SH-SY5Y (cell line): ENCODE results near the gene NKTR.

Experiments used
- GATA2 ChIP-seq: IDR thresholded peaks from 2 replicates; pipeline ENCODE4 v1.6.1; 2011; ENCODE audit warnings: mild to moderate bottlenecking, low read depth, low read length
- GATA3 ChIP-seq: IDR thresholded peaks from 2 replicates; pipeline ENCODE4 v1.6.1; 2011; ENCODE audit warnings: low read depth, mild to moderate bottlenecking, low read length, moderate library complexity

The NKTR gene

GRCh38 chr3:42685891-42686820, 85.7 kb downstream of the NKTR start:
- no peak for TF ChIP-seq GATA2

GRCh38 chr3:42686832-42687650, 86.6 kb downstream of the NKTR start:
- no peak for TF ChIP-seq GATA2
- TF ChIP-seq GATA3, result no peak

DNA sequence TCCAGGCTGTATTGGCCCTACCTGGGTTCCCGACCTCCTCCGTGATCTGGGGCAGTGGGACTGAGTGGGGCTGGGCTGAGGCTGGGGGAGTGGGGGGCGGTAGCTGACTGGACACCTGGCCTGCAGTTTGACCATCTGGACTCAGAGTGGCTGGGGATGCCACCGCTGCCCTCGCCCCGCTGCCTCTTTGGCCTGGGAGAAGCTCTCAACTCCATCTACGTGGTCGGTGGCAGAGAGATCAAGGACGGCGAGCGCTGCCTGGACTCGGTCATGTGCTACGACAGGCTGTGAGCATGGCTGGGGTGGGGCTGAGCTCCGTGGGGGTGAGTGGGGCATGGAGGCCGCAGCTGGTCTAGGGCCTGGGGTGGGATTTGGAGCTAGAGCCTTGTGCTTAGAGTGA, 87.5 kb downstream of the NKTR start:
- TF ChIP-seq GATA3 (no peak), GATA2 (no peak)

- TF ChIP-seq GATA3 (no peak), GATA2 (no peak)
Measured at GRCh38 chr3:42688487-42689420, 88.3 kb downstream of the NKTR start.

DNA sequence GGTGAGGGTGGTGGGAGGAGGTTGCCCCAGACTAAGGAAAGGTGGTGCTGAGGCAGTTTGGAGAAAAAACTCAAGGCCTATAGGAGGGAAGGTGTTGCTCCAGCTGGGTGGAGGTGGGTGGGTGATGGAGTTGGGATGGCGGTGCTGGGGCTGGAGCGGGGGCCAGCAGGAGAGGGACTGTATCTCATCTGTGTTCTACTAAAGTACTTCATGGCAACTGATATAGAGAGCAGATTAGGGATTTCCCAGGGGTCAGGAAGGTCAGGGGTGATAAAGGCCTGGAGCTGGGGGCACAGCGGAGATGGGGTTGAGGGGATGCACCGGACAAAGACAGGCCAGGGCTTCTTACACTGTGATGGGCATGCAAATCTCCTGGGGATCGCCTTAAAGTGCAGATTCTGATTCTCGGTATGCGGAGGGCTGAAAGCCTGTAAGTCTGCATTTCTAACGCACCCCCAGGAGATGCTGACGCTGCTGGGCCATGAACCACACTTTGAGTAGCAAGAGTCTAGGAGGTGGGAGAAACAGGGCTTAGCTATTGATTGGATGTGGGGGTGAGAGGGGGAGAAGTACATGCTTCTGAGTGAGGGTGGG, 89.0 kb downstream of the NKTR start:
- TF ChIP-seq GATA2 (no peak), GATA3 (no peak)

DNA sequence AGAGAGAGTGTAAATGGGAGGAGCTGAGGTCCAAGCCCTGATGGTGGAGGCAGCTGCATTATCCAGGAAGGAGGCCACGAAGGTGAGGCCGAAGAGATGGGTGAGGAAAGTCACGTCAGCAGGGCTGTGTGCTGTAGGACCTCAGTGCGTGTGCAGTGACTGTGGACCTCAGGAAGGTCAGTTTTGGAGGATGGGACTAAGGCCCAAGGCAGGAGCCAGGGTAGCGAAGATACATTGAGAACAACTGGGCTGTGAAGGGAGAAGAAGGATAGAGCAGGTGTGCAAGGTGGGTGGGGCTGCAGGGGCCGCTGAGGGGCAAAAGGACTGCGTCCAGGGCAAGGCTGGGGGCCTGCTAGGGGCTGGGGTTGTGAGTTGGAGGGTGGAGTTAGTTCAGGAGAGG, 89.7 kb downstream of the NKTR start:
- no peak for TF ChIP-seq GATA2
- no peak for TF ChIP-seq GATA3

GRCh38 chr3:42690766-42691680, 90.5 kb downstream of the NKTR start:
- TF ChIP-seq GATA3 (no peak), GATA2 (no peak)

DNA sequence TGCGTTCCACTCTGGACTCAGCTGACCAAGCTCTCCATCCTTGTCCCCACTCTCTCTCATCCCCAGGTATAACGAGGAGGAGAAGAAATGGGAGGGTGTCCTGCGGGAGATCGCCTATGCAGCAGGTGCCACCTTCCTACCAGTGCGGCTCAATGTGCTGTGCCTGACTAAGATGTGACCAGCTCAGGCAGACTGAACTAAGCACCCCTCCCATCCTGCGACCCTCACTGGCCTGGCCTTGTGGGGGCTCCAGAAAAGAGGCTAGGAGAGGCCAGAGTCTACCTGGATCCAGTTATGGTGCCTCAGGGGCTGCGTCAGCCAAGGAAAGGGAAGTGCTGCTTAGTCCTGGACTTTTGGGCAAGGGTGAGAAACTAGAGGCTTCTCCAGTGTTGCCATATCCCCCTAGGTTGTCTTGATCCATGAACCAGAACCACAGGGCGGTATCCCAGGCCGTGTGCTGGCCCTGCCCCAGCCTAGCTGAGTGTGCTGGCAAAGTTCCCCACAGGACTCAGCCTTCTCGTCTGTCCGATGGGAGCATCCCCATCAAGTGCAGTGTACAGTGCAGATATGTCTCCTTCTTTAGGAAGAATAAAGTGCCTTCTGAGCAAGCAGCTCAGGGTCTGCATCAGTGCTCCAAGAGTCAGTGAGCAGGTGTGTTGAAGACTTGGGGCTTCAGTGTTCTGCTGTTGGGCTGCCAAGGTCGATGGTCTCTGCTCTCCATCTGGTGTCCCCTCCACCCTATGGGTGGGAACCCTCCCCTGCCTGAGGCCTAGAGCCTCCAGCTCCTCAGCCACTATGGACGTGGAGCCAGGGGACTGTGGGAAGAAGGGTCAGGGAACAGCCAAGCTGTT, 91.6 kb downstream of the NKTR start:
- TF ChIP-seq GATA2, result no peak
- no peak for TF ChIP-seq GATA3

DNA sequence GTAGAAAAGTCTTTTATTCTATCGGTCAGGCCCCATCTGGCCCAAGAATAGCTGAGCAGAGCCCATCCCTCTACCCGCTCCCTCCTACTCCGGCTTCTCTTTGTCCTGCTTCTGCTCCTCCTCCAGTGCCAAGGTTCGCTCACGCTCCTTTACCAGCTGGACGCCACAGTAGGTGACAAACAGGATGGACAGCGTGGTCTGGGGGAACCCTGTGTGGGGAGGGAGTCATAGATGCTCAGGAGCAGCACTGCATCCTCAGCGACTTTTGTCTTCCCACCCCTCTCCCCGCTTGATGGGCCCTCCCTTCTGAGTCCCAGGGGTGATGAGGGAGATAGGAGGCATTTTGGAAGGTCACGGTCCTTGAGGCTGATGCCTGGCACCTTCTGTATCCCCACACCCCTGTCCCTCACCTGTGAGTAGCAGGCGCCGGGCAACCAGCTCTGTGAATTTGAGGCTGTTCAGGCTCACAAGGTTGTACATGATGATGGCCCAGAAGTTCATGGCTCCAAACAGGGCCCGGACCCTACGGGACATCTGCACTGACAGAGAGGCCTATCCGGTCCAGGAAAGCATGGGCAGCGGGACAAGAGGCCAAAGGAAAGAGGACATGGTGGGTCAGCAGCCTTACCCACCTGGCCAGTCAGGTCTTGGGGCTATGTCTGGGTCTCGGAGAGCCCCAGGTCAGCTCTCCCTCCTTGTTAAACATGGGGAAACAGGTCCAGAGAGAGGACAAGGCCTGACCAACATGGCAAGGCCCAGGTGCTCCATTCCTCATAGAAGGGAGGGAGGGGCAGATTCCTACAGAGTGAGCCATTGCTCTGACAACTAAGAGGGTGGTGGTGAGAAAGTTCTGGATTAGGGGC, 92.4 kb downstream of the NKTR start:
- TF ChIP-seq GATA2, result no peak
- TF ChIP-seq GATA3, result no peak

- no peak for TF ChIP-seq GATA3
- TF ChIP-seq GATA2, result no peak
Measured at GRCh38 chr3:42693530-42693930, 93.0 kb downstream of the NKTR start.

DNA sequence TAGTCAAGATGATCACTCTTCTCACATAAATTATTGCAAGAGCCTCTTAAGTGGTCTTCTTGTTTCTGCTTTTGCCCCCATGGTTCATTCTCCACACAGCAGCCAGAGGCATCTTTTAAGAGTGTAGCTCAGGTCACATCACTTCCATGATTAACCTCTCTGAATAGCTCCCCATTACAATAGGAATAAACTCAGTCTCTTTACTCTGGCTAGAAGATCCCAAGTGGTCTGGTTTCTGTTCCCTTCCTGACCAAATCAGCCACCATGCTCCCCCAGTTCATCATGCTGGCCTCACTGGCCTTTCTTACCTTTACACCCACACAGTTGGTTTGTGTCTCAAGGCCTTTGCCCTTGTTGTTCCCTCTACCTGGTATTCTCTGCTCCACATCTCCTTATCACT, 93.9 kb downstream of the NKTR start:
- TF ChIP-seq GATA3 (no peak), GATA2 (no peak)
